Measurements from ENCODE around the gene KCTD15.

KCTD15 gene

GRCh38 chr19:33796164-33796875 lies at the start of gene KCTD15:
Gene KCTD15, plus strand, starts transcription at chr19:33796870. Its CDS starts 3,585 bp downstream, at chr19:33800455.
- TF ChIP-seq, protein P1, sequence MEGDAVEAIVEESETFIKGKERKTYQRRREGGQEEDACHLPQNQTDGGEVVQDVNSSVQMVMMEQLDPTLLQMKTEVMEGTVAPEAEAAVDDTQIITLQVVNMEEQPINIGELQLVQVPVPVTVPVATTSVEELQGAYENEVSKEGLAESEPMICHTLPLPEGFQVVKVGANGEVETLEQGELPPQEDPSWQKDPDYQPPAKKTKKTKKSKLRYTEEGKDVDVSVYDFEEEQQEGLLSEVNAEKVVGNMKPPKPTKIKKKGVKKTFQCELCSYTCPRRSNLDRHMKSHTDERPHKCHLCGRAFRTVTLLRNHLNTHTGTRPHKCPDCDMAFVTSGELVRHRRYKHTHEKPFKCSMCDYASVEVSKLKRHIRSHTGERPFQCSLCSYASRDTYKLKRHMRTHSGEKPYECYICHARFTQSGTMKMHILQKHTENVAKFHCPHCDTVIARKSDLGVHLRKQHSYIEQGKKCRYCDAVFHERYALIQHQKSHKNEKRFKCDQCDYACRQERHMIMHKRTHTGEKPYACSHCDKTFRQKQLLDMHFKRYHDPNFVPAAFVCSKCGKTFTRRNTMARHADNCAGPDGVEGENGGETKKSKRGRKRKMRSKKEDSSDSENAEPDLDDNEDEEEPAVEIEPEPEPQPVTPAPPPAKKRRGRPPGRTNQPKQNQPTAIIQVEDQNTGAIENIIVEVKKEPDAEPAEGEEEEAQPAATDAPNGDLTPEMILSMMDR (IDR thresholded peaks at IDR 0.05; ENCODE audit: borderline replicate concordance, insufficient read depth, low read depth, low read length), result no peak

DNA sequence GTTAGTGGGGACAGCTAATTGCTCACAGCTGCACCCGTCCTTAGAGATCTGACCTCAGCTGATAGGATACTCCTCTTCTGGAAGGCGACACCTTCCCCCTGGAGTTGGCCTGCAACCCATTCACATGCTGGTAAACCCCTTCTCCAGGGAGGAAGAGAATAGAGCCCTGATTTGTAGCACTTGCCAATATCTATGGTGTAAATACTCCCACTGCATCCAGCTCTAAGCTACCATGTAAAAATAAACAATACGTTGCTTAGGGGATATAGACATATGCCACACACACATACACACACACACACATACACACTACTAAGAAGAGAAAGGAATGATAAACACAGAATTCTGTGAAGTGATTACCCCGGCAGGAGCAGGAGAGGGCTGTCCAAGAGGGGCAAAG lies 49.4 kb upstream of the KCTD15 start:
- H3K4me3 ChIP-seq (ENCODE audit: low read depth, low read length), result no peak overlapping the region
- TF ChIP-seq, protein P1 (IDR thresholded peaks at IDR 0.05; ENCODE audit: borderline replicate concordance, insufficient read depth, low read depth, low read length), result no peak

More at GRCh38 chr19:33796164-33796875, at the start of gene KCTD15:
- no peak within 1 kb of the TSS for H3K4me3 ChIP-seq (ENCODE audit: low read depth, low read length)

DNA sequence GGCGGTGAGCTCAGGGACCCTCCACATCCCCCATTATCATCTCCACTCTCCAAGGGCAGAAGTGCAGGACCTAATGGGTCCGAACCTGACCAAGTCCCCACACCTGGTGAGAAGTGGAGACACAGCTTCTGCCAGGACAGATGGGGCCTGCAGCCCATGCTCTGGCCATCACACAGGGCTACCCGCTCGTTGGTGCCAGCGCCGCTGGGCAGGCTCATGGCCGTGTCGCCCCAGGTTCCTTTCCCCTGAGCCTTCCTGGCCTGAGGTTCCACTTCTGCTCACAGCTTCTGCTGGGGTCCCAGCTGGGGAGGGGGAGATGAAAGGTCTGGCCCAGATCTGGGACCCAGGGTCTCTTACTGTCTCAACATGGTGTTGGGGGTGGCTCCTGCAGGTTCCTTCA lies 48.4 kb upstream of the KCTD15 start:
- TF ChIP-seq, protein P1 (IDR thresholded peaks at IDR 0.05; ENCODE audit: borderline replicate concordance, insufficient read depth, low read depth, low read length), result no peak
- H3K4me3 ChIP-seq (ENCODE audit: low read depth, low read length), result no peak overlapping the region

- TF ChIP-seq, protein P1 (IDR thresholded peaks at IDR 0.05; ENCODE audit: borderline replicate concordance, insufficient read depth, low read depth, low read length), result no peak
- no peak overlapping the region for H3K4me3 ChIP-seq (ENCODE audit: low read depth, low read length)
Measured at GRCh38 chr19:33749016-33749415, 47.7 kb upstream of the KCTD15 start.

DNA sequence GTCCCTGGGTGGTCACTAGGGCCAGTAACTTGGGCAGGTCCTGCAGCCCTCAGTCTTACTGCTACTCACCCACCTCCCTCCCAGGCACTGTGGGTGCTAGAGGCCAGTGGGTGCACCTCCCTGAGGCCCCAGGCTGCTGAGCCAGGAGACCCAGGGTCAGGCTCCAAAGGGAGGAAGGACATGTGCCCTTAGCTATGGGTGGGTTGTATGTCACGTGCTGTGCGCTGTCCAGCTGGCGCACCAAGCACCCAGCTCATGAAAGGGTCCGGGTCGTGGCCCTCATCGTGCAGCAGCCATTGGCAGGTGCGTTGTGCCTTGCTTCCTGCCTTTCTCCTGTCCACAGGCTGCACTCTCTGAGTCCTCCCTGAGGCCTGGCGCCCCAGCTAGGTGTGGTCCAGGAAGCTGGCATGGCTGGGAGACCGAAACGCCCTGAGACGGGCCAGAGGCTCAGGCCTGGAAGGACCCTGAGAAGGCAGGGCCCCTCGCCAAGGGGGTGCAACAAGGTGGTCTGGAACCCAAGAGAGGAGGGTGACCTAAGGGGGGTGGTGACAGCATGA lies 47.0 kb upstream of the KCTD15 start:
- TF ChIP-seq, protein P1 (IDR thresholded peaks at IDR 0.05; ENCODE audit: borderline replicate concordance, insufficient read depth, low read depth, low read length), result no peak
- H3K4me3 ChIP-seq (ENCODE audit: low read depth, low read length), result no peak overlapping the region

DNA sequence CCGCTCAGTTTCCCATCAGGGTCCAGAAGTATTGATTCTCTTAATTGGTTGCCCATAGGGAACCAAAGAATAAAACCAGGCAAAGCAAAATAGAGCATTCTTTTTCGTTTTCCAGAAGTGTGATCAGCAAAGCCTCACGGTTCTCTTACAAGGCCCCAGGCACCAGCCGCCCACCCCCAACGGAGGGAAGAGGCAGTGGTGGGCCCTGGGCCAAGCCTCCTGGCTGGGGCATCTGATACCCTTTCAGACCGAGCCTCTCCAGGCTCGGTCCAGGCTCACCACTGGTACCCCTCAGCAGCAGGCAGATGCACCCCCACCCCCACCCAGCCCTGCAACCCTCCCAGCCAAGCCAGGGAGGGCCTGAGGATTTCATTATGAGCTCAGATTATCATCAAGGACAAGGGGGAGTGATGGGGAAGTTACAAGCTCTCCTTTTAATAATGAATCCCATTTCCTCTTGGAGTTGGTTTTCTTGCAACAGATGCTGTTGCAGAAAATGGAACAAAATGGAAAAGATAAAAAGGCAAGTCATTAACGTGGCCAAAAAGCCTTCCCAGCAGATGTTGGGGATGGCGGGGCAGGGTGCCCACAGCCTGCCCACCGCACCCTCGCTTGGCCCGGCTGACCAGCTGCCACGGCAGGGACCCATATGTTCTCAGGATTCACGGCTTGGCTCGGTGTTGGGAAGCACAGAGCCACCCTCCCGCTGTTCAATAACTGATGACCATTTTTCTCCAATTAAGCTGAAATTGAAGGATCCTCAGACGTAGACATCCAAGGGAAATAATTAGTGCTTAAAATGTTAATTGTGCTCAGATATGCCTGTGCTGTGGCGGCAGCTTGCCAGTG lies 45.9 kb upstream of the KCTD15 start:
- TF ChIP-seq, protein P1 (IDR thresholded peaks at IDR 0.05; ENCODE audit: borderline replicate concordance, insufficient read depth, low read depth, low read length), result no peak
- H3K4me3 ChIP-seq (ENCODE audit: low read depth, low read length), result no peak overlapping the region

All from GM12875 (cell line).